Anterior cingulate cortex (tissue), 58 donors: ENCODE measurements around the gene GPATCH2L.

Experiments used
- DNase-seq, 58 donors: peaks; one replicate each; lab custom pipeline; 2025; lab: John Stamatoyannopoulos, UW

Gene GPATCH2L

DNA sequence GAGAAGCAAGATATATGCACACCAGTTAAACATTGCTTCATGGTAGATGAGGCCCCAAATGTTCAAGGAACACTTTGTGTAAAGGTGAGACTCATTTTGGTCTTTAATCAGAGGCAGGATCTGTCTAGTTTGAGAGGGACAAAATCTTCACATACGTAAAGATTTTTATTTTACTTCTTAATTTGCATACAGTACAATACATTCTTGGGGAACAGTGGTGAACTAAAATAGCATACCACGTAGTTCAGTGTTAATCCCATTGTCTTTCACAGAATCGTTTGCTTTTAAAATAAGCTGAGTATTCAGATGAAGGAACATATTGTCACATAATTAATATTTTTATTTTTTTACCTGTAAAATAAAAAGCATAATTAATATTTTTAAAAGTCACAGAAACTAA, 43.3 kb downstream of the GPATCH2L start:
- no peak for DNase-seq

- DNase-seq, result peak in 1 of 58 donors; percentile 0
Observed at GRCh38 chr14:76196980-76197695, 45.4 kb downstream of the GPATCH2L start.

GRCh38 chr14:76201162-76201561, 49.4 kb downstream of the GPATCH2L start:
- no peak for DNase-seq

- peak in 1 of 58 donors; percentile 1 for DNase-seq
Observed at GRCh38 chr14:76203086-76204001, 51.6 kb downstream of the GPATCH2L start.

DNA sequence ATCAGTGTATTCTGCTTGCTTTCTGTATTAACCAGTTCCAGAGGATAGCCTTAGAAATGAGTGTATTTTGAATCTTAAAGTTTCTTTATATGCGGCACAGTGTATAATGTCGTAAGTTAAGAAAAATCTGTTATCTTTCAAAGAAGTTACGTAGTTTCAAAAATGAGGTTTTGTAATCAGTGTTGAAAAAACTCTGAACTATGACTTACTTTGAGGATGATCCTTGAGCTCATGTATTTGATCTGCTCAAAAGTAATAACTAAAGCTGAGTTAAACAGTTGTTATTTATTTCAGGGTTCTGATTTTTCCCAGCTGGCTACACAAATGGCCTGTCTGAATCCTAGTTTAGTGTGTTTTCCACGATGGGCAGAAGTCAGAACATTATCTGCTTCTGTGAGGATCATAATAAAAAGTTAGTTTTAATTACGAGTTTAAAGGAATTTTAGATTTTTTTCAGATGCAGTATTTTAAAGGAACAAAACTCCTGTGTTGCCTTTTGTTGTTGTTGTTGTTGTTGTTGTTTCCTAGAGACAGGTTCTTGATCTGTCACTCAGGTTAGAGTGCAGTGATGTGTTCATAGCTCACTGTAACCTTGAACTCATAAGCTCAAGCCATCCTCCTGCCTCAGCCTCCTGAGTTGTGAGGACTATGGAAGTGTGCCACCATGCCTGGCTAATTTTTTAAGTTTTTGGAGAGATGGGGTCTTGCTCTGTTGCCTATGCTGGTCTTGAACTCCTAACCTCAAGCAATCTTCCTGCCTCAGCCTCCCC, 52.9 kb downstream of the GPATCH2L start:
- DNase-seq, result no peak

DNA sequence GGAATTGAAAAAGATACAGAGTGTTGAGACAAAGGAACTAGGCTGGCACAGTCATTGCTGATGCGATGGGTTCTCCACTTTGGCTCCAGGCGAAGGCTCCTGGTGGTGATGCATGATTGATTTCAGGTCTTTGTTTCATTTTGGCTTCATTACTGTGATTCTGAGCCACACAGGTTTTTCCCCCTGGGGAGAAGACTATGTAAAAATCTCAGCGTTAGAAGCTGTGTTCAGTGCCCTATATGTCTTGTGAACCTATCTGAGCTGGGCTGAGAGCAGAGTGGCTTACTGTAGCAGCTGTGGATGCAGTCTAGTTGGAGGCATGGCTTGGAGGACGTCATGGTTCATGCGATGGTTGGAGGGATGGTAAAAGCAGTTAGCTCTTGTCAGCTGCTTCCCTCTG, 54.0 kb downstream of the GPATCH2L start:
- no peak for DNase-seq

- no peak for DNase-seq
Observed at GRCh38 chr14:76208340-76208739, 56.6 kb downstream of the GPATCH2L start.

- DNase-seq, result no peak
Observed at GRCh38 chr14:76212242-76212641, 60.5 kb downstream of the GPATCH2L start.

- DNase-seq, result no peak
Observed at GRCh38 chr14:76217179-76217578, 65.5 kb downstream of the GPATCH2L start.

- DNase-seq, result no peak
Observed at GRCh38 chr14:76218662-76219061, 66.9 kb downstream of the GPATCH2L start.

- no peak for DNase-seq
Observed at GRCh38 chr14:76219873-76220272, 68.2 kb downstream of the GPATCH2L start.

DNA sequence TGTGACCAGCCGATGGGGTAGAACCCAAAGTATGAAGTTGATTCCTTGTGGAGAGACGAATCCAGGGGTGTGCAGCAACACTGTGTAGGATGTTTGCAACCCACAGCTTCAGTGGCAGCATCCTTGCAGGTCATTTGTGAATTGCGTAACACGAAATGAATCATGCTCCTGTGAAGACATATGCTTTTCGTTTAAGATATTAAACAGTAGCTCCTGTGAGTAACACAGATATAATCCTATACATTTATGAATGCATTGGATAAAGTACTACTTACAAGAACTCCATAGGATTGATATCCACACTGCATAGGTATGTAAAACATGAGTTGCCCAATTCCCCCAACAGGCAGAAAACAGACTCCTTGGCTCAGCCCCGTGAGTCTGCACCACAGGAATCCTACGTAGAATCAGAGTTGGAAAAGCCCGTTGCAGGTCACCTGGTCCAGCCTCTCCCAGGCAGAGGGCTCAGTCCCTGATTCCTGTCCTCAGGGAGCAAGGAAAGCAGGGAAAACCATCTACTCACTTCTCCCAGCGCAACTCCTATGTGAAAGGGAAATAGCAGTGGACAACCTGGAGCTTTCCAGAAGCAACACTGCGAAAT, 75.8 kb downstream of the GPATCH2L start:
- DNase-seq, result no peak

GRCh38 chr14:76228138-76228537, 76.4 kb downstream of the GPATCH2L start:
- DNase-seq, result no peak

DNA sequence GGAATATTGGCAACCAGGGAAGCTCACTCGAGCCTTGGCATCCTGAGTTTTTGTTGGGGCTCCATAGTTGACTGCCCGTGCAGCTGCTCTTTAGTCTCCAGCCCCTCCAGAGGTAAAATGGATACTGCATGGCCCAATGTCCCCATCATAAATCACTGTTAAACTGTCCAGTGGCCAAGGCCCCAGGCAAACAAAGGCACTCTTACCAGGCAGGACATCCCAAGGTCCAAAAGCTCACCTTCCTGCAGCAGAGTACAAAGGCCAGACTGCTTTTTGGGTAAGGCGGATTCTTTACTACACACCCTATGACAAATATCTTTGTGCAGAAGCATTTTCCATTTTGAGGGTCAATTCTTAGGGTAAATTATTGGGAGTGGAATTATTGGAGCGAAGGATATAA, 81.1 kb downstream of the GPATCH2L start:
- no peak for DNase-seq

DNA sequence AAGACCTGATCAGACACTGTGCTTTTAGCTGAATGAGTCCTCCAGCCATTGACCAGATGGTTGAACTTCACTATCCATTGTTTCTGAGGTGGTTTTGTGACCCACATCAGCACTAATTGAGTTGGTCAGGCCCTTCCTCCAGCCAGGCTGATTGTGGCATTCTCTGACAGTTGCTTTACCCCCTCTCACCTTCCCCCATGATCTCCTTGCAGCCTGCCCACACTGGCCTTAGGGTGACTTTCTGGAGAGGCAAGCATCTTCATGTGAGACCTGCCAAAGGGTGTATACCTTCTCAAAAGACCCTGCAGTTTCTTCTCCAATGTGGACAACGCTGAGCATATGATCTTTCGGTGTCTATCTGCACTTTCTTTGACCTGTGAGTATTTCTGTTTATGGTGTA, 83.9 kb downstream of the GPATCH2L start:
- no peak for DNase-seq

DNA sequence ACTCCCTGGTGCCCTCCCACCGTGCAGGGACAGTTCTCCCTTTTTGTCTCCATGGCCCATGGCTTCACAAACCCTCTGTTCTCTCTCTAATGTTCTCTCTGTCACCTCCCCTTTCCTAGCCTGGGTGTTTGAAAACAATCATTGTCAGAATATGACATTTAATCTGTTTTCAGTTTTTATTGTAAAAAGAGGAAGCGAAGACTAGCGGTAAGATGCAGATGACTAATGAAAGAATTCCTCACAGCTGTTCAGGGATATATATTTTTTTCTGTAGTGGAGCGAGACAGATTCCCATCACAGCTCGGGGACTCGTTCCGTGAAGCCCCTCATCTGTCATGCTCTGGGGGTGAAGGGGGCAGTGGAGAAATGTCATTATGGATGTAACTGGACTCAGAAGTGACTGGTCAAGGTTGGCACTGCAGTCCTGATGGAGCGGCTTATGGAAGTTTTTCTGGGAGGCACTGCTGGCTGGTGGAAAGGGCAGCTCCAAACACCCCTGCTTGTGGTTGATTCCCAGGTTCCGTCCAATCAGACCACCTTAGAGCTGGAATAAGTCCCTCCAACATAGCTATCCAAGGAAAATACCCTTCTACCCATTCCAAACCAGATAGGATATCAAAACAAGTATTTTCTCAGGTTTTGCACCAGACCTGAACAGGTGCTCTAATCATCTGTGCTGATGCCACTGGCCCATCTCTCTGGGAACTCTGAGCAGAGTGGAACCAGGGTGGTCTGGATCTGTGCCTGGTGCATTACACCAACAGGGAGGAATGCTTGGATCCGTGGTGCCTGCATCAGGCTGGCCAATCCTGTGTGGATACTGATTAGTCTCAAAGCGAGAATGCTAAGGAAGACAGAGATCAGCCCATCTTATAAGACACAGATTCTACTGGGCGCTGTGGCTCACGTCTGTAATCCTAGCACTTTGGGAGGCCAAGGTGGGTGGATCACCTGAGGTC, 84.7 kb downstream of the GPATCH2L start:
- no peak for DNase-seq

DNA sequence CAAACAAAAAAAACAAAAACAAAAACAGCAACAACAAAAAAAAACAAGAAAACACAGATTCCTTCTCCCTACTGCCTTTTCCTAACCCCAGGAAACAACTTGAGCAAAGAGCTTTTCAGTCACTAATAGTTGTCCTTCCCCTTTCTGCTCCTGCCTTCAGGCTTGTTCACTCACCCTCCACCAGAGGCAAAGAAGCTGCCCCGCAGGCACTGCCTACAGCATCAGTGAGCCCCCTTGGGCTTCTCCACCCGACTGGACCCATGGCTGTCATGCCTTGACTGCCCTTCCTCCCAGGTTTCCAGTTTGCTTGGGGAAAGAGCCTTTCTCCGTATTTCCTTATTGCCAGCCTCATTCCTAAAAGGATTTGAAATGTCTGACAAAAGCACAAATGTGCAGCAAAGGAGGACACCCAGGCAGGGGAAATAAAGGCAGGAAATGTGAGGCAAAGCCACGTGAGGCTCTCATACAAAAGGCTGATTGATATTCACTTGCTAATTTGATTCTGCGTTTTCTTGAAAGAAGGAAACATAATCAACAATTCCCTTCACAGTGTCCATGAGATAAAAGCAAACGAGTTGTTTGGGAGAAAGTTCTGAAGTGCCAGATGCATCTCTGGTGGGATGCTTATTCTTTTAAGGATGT, 85.7 kb downstream of the GPATCH2L start:
- DNase-seq, result no peak

DNA sequence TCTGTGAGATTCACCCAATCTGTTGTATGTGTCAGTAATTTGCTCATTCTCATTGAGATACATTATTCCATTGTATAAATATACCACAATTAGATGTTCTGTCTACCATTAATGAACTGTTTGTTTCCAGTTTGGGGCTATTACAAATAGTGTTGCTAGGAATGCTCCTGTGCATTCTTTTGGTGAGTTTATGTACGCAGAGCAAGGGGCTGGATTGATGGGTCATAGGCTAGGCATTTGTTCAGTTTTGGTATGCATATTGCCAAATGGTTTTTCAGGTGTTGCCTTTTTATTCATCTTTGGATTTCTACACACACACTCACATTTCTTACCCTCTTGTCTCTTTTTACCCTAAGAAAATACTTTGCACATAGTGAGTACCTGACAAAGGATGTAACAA, 93.4 kb downstream of the GPATCH2L start:
- no peak for DNase-seq

GRCh38 chr14:76250302-76250701, 98.6 kb downstream of the GPATCH2L start:
- DNase-seq, result no peak
